Lower lobe of right lung (tissue), 2 donors: Measurements from ENCODE around the gene POLR2J. TPM values are rescaled to one million over a fixed set of nuclear protein-coding genes. Genes with fewer than 3 reads are reported as not detected.

Source experiments
- ATAC-seq, 2 donors: fragments of 200-7000 bp; cut with Tn5 transposase; one replicate each; pipeline ENCODE4 v1.9.1; 2020 to 2022; ENCODE audit warnings: mild to moderate bottlenecking in 2 of 2, moderate library complexity in 2 of 2
- DNase-seq: peaks from one replicate; pipeline ENCODE4 v3.0.0-alpha.2; 2020
- H3K27ac ChIP-seq: fragments of 200-600 bp; one replicate; pipeline ENCODE4 v1.8.0; 2022
- H3K27me3 ChIP-seq: fragments of 200-600 bp; one replicate; pipeline ENCODE4 v1.8.0; 2022; ENCODE audit warnings: low read depth
- H3K36me3 ChIP-seq: fragments of 200-600 bp; one replicate; pipeline ENCODE4 v1.8.0; 2022; ENCODE audit warnings: mild to moderate bottlenecking
- H3K4me1 ChIP-seq: fragments of 200-600 bp; one replicate; pipeline ENCODE4 v1.8.0; 2022
- H3K4me3 ChIP-seq: fragments of 200-600 bp; one replicate; pipeline ENCODE4 v1.8.0; 2022; ENCODE audit warnings: mild to moderate bottlenecking
- H3K9me3 ChIP-seq: fragments of 200-600 bp; one replicate; pipeline ENCODE4 v1.8.0; 2022
- intact Hi-C: fragments of 100-400 bp; cut with DNase I; formaldehyde crosslinking; loops from one replicate; pipeline ENCODE4 v1.11.0; 2022
- total RNA-seq: library from RNA; stranded (reverse); fragmentation: NEBNext Ultra II Directional; extraction: Animal tissue kit (Norgen Biotek cat#: 25700); gene quantifications from one replicate; pipeline ENCODE4 v1.2.1, GENCODE V29; 2021
- TF ChIP-seq, protein P1 (sequence below): fragments of 200-600 bp; IDR thresholded peaks from one replicate; pipeline ENCODE4 v1.8.0; 2022; ENCODE audit warnings: antibody characterized with exemption, mild to moderate bottlenecking
- donor health status: DM: no; HTN: yes; CAD: no; lungs with severe emphysema.

The POLR2J gene
- total RNA-seq, 1 donor from 2014 or later = 37.9 TPM

DNA sequence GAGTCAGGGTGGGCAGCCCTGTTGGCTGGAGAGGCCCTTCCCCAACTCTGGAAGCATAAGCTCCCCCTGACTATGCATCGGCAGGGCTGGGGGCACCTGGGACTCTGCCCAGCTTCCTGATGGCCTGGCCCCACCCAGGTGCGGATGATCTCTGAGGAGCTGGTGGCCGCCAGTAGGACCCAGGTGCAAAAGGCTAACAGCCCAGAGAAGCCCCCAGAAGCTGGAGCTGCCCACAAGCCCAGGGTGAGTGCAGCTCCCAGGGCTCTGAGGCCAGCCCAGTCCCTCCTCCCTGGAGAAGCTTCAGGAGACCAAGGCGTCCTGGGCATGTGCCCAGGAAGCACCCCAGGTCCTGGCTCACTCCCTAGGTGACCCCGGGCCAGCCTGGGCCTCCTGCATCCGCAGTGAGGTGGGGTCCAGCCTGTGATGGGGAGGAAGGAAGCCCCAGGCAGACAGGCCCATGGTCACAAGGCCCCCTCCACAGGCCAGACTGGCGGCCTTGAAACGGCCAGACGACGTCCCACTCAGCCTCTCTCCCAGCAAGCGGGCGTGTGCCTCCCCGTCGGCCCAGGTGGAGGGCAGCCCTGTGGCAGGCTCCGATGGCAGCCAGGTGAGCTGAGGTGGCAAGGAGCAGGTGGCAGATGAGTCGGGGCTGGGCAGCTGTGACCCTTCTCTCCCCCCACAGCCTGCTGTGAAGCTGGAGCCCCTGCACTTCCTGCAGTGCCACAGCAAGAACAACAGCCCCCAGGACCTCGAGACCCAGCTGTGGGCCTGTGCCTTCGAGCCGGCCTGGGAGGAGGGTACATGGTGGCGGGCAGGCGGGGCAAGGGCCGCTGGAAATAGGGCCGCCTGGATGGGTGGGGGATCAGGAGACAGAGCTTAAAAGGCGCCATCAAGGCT lies 10.9 kb downstream of the POLR2J start:
- no peaks in the 10 kb centered on the region for H3K9me3 ChIP-seq
- peaks cover 27% of the 10 kb centered on the region for H3K4me1 ChIP-seq
- no peak for ATAC-seq
- DNase-seq = no peak
- no peaks in the 10 kb centered on the region for H3K27me3 ChIP-seq
- TF ChIP-seq, protein P1, sequence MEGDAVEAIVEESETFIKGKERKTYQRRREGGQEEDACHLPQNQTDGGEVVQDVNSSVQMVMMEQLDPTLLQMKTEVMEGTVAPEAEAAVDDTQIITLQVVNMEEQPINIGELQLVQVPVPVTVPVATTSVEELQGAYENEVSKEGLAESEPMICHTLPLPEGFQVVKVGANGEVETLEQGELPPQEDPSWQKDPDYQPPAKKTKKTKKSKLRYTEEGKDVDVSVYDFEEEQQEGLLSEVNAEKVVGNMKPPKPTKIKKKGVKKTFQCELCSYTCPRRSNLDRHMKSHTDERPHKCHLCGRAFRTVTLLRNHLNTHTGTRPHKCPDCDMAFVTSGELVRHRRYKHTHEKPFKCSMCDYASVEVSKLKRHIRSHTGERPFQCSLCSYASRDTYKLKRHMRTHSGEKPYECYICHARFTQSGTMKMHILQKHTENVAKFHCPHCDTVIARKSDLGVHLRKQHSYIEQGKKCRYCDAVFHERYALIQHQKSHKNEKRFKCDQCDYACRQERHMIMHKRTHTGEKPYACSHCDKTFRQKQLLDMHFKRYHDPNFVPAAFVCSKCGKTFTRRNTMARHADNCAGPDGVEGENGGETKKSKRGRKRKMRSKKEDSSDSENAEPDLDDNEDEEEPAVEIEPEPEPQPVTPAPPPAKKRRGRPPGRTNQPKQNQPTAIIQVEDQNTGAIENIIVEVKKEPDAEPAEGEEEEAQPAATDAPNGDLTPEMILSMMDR = no peak
- intact Hi-C loops = no loop called here
- no peak overlapping the region for H3K27ac ChIP-seq
- H3K4me3 ChIP-seq = no peak overlapping the region
- peaks cover 38% of the 10 kb centered on the region for H3K36me3 ChIP-seq

DNA sequence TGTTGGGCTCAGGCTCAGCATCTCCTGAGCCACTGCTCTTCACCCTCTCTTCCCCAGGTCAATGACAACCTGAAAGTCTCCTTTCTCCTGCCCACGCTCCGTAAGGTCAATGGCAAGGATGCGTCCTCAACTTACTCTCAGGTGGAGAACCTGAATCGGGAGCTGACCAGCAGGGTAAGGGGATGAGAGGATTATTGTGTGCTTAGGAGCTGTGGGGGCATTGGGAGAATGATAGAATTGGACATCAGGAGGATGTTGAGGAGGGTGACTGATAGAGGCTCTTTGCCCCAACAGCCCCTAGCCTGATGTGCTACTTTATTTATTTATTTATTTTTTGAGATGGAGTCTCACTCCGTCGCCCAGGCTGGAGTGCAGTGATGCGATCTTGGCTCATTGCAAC lies 12.6 kb downstream of the POLR2J start:
- no peak overlapping the region for H3K27ac ChIP-seq
- no peak overlapping the region for H3K4me3 ChIP-seq
- intact Hi-C loops = no loop called here

DNA sequence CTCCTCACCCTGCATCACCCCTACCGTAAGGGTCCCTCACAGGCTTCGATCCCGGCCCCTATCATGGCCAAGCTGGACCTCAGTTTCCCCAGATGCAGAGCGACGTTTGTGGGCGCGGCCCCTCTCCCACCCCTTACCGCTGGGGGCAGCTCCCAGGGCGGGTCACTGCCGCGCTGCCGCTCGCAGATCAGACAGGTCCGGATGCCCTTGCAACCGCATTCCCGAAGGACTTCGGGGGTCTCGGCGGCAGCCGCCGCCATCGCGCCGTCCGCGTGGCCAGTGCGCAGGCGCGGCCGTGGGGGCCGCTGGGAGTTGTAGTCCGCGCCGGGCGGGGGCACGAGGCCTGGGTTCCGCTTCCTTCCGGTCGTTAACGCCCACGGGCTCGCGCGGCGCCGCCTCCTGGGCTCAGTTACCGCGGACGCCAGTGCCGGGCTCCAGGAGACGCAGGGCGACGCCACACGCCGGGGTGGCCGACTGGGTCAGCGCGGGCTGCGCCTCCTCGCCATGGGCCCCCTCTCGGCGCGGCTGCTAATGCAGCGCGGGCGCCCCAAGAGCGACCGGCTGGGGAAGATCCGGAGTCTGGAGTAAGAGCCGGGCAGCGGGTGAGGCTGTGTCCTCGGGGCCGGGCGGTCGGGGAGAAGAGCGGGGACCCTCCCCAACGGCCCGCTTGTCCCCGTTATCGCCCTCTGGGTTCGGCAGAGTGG lies 14.0 kb downstream of the POLR2J start, which contains the start of the genes ALKBH4 and LRWD1:
ALKBH4 (minus strand) TSS at position 287 of the 704 bp plus-strand sequence; CDS start at position 260, 27 bp downstream.
LRWD1 (plus strand) TSS at position 408 of the 704 bp plus-strand sequence; CDS start at position 505, 97 bp downstream.
- peak within 1 kb of the TSS; percentile 99 for H3K4me3 ChIP-seq
- H3K4me1 ChIP-seq = peaks cover 27% of the 10 kb centered on the region
- no peaks in the 10 kb centered on the region for H3K27me3 ChIP-seq
- intact Hi-C loops = no loop called here
- DNase-seq (peak; percentile 98), ATAC-seq (peak; percentile 97 to 99)
- H3K36me3 ChIP-seq = peaks cover 18% of the 10 kb centered on the region
- peak within 1 kb of the TSS; percentile 85 for H3K27ac ChIP-seq
- TF ChIP-seq, protein P1 = peak; percentile 17
- H3K9me3 ChIP-seq = no peaks in the 10 kb centered on the region

More for the DNA sequence above, 12.6 kb downstream of the POLR2J start:
- ATAC-seq = no peak
- Histone ChIP-seq H3K36me3 (peaks cover 23% of the 10 kb centered on the region), H3K27me3 (no peaks in the 10 kb centered on the region), H3K9me3 (no peaks in the 10 kb centered on the region), H3K4me1 (peaks cover 27% of the 10 kb centered on the region)
- TF ChIP-seq, protein P1 = no peak
- DNase-seq = no peak

DNA sequence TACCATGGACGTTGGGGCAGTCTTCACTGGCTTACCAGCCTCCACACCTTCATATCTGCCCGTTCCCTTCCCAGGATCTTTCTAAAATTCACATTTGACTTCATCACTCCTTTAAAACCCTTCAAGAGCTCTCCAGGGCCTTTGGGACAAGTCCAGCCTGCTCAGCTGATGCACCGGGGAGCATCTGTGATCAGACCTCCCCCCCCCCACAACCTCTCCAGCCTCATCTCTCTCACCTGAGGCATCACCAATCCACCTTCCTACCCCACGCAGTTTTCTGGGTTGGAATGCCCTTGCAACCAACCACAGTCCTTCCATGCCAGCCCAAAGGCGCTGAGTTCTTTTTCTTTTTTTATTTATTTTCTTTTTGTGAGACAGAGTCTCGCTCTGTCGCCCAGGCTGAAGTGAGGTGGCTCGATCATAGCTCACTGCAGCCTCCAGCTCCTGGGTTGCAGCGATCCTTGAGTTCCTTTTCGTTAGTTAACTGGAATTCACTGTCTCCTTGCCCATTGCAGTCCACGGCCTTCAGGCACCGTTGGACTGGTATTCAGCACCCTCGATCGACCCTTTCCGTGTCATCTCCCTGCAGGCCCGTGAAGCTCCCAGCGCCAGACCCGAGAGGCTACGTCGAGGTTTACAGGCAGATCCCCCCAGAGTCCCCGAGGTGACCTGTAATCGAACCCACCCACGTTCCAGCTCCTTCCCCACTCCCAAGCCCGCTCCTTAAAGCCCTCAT lies 14.7 kb downstream of the POLR2J start:
- peak overlapping the region; percentile 85 for H3K27ac ChIP-seq
- peak overlapping the region; percentile 99 for H3K4me3 ChIP-seq
- TF ChIP-seq, protein P1 = no peak
- no peaks in the 10 kb centered on the region for H3K9me3 ChIP-seq
- H3K27me3 ChIP-seq = no peaks in the 10 kb centered on the region
- intact Hi-C loops = no loop called here
- DNase-seq (no peak), ATAC-seq (peak in 1 of 2 donors; percentile 13)
- peaks cover 18% of the 10 kb centered on the region for H3K36me3 ChIP-seq
- peaks cover 27% of the 10 kb centered on the region for H3K4me1 ChIP-seq

DNA sequence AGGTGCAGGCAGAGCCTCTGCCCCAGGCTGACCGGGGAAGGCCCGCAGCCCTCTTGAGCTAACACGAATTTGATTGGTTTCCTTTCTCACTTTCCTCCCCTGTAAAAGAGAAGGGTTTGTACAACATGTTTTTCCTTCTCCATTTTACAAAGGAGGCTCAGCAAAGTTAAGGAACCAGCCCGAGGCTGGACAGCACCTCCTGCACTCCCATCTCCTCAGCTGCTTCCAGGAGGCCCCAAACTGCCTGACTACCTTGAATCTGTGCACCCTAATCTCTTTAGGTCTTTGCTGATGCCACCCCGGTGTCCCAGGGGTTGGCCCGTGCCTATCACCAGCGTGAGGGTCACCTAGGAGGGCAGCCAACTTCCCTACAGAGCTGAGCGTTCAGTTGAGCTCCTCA lies 18.3 kb downstream of the POLR2J start:
- intact Hi-C loops = no loop called here
- TF ChIP-seq, protein P1 = no peak
- Histone ChIP-seq H3K36me3 (peaks cover 37% of the 10 kb centered on the region), H3K27ac (no peak overlapping the region), H3K9me3 (no peaks in the 10 kb centered on the region), H3K27me3 (no peaks in the 10 kb centered on the region), H3K4me1 (peaks cover 13% of the 10 kb centered on the region), H3K4me3 (no peak overlapping the region)
- ATAC-seq (no peak), DNase-seq (no peak)
